GM13977 (cell line): Measurements from ENCODE around the gene SLC44A5.
"Not testable (repeated sequence)": the region's sequence is repeated elsewhere in the genome, so short reads cannot be mapped to it uniquely, and the experiment has no call there.

Experiments
- DNase-seq: peaks from one replicate; pipeline ENCODE4 v3.0.0; 2012; ENCODE audit warnings: low spot score
- in situ Hi-C: fragments of 300-500 bp; cut with MboI; formaldehyde crosslinking; loops from one replicate; pipeline ENCODE4 v1.12.0; 2022; ENCODE audit warnings: low sequenced_read_pairs, low pct_unique_long_range_greater_than_20kb, mixed read lengths, inconsistent platforms; ENCODE audit not compliant: unreplicated experiment
- TF ChIP-seq, protein P1 (sequence below): IDR thresholded peaks from 2 replicates; pipeline ENCODE4 v1.5.1; 2012; ENCODE audit warnings: mild to moderate bottlenecking, control low read depth; ENCODE audit not compliant: insufficient read depth; ENCODE audit errors: extremely low read depth, missing control alignments

Gene SLC44A5

DNA sequence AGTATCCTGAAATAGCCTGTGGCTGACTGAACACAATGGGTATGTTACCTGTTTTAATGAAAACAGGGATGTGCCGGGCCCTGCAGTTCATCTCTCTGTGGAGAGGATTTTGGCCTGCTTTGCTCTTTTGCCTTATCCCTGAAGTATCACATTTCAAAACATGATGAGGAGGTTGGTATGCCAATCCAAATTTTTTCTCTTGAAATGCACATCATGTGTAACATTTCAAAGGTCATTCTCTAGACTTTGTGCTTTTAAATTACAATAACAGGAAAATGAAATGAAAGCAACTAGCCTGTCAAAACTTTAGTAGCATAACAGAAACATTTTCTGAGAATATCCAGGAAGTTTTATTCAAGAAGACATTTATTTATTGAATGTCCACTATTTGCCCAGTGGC lies 118.9 kb downstream of the SLC44A5 start:
- TF ChIP-seq, protein P1, sequence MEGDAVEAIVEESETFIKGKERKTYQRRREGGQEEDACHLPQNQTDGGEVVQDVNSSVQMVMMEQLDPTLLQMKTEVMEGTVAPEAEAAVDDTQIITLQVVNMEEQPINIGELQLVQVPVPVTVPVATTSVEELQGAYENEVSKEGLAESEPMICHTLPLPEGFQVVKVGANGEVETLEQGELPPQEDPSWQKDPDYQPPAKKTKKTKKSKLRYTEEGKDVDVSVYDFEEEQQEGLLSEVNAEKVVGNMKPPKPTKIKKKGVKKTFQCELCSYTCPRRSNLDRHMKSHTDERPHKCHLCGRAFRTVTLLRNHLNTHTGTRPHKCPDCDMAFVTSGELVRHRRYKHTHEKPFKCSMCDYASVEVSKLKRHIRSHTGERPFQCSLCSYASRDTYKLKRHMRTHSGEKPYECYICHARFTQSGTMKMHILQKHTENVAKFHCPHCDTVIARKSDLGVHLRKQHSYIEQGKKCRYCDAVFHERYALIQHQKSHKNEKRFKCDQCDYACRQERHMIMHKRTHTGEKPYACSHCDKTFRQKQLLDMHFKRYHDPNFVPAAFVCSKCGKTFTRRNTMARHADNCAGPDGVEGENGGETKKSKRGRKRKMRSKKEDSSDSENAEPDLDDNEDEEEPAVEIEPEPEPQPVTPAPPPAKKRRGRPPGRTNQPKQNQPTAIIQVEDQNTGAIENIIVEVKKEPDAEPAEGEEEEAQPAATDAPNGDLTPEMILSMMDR: no peak
- no peak for DNase-seq
- in situ Hi-C loops: no loop called here

DNA sequence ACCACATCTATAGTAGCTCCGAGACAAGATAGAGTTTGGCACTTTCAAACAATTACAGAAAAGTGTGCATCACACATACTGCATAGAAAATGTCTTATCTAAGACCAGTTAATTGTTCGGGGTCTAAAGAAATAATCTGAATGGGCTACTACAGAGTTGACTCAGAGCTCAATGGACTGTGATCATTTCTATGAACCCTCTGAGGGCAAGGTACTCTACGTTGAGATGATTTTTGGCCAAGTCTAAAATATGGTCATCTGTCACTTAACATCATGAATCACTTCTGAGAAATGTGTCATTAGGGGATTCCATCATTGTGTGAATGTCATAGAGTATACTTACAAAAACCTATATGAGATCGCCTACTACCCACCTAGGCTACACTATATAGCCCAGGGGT lies 123.5 kb downstream of the SLC44A5 start:
- in situ Hi-C loops: no loop called here
- TF ChIP-seq, protein P1: no peak
- no peak for DNase-seq

DNA sequence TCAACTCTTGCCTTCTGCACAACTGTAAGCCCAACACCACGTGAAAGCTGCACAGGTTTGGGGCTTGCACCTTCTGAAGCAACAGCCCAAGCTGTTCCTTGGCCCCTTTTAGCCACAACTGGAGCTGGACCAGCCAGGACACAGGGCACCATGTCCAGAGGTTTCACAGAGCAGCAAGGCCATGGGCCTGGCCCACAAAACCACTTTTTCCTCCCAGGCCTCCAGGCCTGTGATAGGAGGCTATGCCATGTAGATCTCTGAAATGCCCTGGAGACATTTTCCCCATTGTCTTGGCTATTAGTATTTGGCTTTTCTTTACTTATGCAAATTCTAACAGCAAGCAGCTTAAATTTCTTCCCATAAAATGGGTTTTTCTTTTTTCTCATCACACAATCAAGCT lies 126.1 kb downstream of the SLC44A5 start:
- in situ Hi-C loops: no loop called here
- TF ChIP-seq, protein P1: no peak
- no peak for DNase-seq

DNA sequence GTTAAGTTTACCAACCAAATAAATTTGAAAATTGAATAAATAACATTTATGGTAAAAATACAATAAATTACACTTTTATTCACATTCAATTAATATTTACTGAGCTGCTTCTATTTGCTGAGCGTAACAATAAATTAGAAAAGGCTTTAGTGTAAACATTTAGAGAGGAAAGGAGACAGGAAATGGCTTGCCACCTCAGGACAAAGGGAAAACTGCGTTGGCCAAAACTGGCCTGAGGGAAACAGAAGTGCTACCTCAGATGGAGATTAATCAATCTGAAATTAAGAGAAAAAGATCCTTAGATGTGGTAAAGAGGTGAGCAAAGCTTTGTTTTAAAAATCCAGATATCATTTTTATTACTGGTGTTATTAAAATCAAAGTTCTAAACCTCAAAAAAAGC lies 128.0 kb downstream of the SLC44A5 start:
- TF ChIP-seq, protein P1: no peak
- in situ Hi-C loops: no loop called here
- DNase-seq: no peak

DNA sequence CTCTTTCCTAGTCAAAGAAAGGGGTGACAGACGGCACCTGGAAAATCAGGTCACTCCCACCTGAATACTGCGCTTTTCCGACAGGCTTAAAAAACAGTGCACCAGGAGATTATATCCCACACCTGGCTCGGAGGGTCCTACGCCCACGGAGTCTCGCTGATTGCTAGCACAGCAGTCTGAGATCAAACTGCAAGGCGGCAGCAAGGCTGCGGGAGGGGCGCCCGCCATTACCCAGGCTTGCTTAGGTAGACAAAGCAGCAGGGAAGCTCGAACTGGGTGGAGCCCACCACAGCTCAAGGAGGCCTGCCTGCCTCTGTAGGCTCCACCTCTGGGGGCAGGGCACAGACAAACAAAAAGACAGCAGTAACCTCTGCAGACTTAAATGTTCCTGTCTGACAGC lies 134.4 kb downstream of the SLC44A5 start:
- in situ Hi-C loops, DNase-seq: not testable (repeated sequence)

DNA sequence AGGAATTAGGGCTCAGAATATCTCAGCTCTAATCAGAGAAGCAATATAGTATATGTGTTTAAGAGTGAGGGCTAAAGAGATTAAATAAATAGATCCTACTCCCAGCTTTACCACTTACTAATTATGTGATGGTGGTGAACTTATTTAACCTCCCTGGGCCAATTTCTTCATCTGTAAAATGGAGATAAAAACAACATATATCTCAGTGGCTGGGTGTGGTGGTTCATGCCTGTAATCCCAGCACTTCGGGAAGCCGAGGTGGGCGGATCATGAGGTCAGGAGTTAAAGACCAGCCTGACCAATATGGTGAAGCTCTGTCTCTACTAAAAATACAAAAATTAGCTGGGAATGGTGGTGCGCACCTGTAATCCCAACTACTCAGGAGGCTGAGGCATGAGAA lies 135.2 kb downstream of the SLC44A5 start:
- TF ChIP-seq, protein P1: no peak
- no peak for DNase-seq
- in situ Hi-C loops: no loop called here

DNA sequence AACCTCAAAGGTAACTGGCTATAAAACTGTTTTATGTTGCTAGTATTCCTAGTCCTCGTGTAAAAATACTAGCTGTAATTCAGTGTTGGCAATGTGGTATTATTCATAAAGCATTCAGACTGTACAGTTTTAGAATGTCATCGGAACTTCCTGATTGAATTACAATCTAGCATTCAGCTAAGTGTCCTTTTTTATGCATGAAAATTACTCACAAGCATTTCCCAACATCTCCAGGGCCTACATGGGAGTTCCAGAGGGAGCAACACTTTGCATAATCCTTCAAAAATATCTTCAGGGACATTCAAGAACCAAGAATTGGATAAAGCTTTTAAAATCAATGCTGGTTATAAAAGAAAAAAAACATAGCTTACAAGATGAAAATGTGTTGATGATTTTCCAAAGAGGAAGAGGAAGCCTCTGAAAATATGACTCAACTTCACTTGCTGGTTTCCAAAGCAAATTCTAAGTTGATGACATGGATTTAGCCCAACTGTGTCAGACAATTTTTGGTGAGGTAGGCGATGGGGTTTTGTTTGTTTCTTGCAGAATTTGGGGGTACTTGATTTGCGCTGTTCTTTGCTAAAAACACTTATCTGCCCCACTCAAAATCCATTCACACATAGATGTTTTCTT lies 137.8 kb downstream of the SLC44A5 start:
- DNase-seq: no peak
- TF ChIP-seq, protein P1: no peak
- in situ Hi-C loops: no loop called here
